ENCODE data around the gene BRPF1.

DNA sequence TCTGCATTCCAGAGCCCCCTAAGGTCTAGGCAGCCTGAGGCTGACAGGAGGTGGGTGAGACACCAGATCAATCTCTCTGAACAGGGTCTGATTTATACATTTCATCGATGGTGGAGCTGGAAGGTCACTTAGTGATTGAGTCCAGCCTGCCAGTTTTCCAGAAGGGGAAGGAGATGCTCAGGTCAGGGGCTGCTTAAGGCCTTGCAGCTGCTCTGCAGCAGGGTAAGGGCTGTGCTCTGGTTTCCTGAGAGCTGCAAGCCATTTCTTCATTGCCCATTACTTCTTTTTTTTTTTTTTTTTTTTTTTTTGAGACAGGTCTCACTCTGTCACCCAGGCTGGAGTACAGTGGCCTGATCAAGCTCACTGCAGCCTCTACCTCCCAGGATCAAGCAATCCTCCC, 50.0 kb downstream of the BRPF1 start:
- TF ChIP-seq POLR2AphosphoS5 (IDR thresholded peaks at IDR 0.05; ENCODE audit: low read depth, low read length), result no peak
- TF ChIP-seq SIN3A (IDR thresholded peaks at IDR 0.05; ENCODE audit: borderline replicate concordance, insufficient read depth, low read length), result no peak

All from PFSK-1 (cell line).